K562 treated with DMSO at 1 percent for 4 hours (cell line): ENCODE measurements around the gene CREBL2. TPM values are rescaled to one million over a fixed set of nuclear protein-coding genes. Genes with fewer than 3 reads are reported as not detected.

Experiments
- total RNA-seq: library from RNA; unstranded; fragments of 300-600 nt; gene quantifications from 2 replicates; pipeline ENCODE4 v1.2.3, GENCODE V29; 2022; ENCODE audit not compliant: insufficient read depth

The CREBL2 gene
- total RNA-seq = 6.8 and 7.5 TPM in 2 replicates

GRCh38 chr12:12611512-12612306, at the start of gene CREBL2:
Gene CREBL2, plus strand, starts transcription at chr12:12611876. Its CDS starts 297 bp downstream, at chr12:12612173.

GRCh38 chr12:12562585-12563261, 49.0 kb upstream of the CREBL2 start, which contains the start of gene DUSP16:
Gene DUSP16, minus strand, starts transcription at chr12:12562863. Its CDS starts 41,765 bp downstream, at chr12:12521098.

Other genes starting within 250 kb of the CREBL2 start
- 3.5 and 4.8 TPM in 2 replicates for gene DUSP16, start 49.0 kb upstream of the CREBL2 start, total RNA-seq
- 0.99 TPM in 1 of 2 replicates, not detected in the other for gene GPR19, start 84.3 kb downstream of the CREBL2 start, total RNA-seq
- gene CDKN1B, start 105.5 kb downstream of the CREBL2 start, total RNA-seq = 26.6 and 29.9 TPM in 2 replicates
- 1.1 and 1.5 TPM in 2 replicates for gene APOLD1, start 173.8 kb downstream of the CREBL2 start, total RNA-seq
- 15.8 and 19.4 TPM in 2 replicates for gene DDX47, start 201.5 kb downstream of the CREBL2 start, total RNA-seq